ENCODE results near the gene FHIP1B.

DNA sequence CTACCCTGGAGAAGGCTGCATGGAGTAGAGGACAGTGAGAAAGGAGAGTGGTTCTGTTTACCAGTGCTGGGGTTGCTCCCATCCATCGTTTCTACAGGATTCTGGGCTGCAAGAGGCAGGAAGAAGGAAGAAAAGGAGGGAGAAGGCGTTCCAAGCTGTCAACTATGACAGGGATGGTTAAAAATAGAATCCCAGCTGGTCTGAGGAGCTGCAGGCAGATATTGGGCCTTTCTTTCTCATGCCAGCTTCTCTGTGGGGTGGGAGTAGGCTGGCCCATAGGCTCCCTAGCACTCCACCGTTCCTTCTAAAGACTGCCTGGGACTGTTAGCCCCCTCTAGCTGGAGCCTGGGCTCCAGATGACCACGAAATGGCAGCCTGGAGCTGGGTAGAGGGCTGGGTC lies 38.8 kb upstream of the FHIP1B start:
- TF ChIP-seq CTCF (IDR thresholded peaks at IDR 0.05; ENCODE audit: poor library complexity, severe bottlenecking), result no peak
- no peak for TF ChIP-seq EZH2 (IDR thresholded peaks at IDR 0.05; ENCODE audit: borderline replicate concordance, insufficient read depth, low read length, poor library complexity, severe bottlenecking)
- no peak for TF ChIP-seq POLR2AphosphoS5 (IDR thresholded peaks at IDR 0.05)
- TF ChIP-seq EP300 (conservative IDR thresholded peaks at IDR 0.05; ENCODE audit: poor library complexity, severe bottlenecking), result no peak
- no peak for TF ChIP-seq SMC3 (conservative IDR thresholded peaks at IDR 0.05; ENCODE audit: poor library complexity)
- TF ChIP-seq TAF1 (IDR thresholded peaks at IDR 0.05; ENCODE audit: low read depth), result no peak
- TF ChIP-seq, protein P1, sequence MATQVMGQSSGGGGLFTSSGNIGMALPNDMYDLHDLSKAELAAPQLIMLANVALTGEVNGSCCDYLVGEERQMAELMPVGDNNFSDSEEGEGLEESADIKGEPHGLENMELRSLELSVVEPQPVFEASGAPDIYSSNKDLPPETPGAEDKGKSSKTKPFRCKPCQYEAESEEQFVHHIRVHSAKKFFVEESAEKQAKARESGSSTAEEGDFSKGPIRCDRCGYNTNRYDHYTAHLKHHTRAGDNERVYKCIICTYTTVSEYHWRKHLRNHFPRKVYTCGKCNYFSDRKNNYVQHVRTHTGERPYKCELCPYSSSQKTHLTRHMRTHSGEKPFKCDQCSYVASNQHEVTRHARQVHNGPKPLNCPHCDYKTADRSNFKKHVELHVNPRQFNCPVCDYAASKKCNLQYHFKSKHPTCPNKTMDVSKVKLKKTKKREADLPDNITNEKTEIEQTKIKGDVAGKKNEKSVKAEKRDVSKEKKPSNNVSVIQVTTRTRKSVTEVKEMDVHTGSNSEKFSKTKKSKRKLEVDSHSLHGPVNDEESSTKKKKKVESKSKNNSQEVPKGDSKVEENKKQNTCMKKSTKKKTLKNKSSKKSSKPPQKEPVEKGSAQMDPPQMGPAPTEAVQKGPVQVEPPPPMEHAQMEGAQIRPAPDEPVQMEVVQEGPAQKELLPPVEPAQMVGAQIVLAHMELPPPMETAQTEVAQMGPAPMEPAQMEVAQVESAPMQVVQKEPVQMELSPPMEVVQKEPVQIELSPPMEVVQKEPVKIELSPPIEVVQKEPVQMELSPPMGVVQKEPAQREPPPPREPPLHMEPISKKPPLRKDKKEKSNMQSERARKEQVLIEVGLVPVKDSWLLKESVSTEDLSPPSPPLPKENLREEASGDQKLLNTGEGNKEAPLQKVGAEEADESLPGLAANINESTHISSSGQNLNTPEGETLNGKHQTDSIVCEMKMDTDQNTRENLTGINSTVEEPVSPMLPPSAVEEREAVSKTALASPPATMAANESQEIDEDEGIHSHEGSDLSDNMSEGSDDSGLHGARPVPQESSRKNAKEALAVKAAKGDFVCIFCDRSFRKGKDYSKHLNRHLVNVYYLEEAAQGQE (IDR thresholded peaks at IDR 0.05; ENCODE audit: borderline replicate concordance), result no peak

All from neural cell (in vitro differentiated cells).